GM21529 (cell line): Measurements from ENCODE around the gene CRTAC1.

Experiments
- ATAC-seq: cut with Tn5 transposase; IDR thresholded peaks from one replicate; pipeline ENCODE4 v1.9.1; 2021; ENCODE audit not compliant: unreplicated experiment

CRTAC1 gene

DNA sequence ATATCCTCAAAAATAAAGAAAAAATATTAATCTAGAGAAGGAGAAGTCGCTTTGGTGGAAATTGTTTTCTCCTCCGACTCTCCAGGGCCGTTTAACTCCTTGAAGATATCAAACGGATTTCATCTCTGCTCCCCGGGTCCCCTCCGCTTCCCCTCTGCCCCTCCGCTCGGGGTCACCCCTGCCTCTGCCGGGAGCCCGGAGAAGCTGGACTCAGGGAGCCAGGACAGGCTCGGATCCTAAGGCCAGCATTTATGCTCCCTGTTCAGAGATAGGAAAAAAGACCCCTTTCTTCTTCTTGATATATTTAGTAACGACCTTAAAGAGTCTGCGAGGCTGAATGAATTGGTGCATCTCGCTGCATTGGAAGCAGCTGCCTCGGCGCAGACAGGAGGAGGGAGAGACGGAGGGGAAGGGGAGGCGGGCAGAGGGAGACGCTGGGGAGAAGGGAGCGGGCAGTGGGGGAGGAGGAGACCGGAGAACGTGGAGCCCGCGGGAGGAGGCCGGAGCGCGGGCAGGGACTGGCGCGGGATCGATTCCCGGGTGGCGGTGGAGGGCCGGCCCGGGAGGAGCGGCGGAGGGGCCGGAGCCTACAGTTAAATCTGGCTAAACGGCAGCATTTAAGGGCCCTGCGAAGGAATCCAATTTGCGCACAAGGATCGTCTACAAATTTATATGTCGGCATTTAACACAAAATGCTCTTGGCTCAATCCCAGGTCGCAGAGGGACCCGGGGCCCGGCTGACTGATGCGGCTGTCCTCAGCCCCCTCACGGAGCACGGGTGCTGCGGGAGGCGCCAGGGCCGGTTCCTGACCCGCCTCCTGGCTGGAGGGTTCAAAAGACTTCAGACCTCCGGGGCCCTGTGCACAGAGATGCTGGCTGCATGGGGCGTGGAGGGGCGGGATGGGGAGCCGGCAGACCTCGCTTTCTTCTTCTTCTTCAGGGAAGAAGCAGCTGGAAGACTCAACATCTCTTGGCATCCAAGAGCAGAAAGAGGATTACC lies 55.6 kb downstream of the CRTAC1 start:
- ATAC-seq = no peak

DNA sequence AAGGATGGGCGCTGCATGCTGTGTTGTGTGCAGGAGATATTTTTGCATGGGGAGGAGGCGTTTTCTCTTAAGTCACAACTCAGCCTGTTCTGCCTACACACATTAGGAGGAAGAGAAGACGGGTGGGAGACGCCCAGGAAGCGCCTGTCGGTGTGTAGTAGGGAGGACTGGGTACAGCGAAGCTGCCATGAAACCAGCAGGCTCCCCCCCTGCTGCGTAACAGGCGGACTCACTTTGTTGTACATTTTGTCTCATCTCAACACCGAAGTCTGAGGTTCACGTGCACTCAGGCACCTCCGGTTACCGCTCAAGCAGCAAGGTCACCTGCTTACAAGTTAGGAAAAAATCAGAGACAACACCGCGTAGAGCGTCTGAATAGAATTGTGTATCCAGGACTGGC lies 56.3 kb downstream of the CRTAC1 start:
- ATAC-seq = no peak

GRCh38 chr10:97969538-97970079 lies 60.8 kb downstream of the CRTAC1 start:
- ATAC-seq = no peak

DNA sequence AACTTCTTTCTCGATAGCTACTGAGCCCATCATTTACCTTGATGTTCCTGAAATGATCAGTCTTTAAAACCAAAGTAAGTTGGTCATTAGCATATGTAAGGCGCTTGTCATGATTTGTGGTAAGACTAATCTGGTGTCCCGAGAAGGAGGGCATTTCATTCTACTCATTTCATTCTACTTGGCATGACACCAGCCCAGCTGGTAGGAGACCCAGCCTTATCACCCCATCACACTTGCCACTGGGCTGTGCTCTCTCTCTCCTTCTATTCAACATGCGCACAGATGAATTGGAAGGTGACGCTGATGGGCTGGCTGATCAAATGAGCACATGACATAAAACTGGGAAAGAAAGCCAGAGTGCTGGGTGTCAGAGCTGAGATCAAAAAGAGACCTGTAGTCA lies 65.7 kb downstream of the CRTAC1 start:
- no peak for ATAC-seq

DNA sequence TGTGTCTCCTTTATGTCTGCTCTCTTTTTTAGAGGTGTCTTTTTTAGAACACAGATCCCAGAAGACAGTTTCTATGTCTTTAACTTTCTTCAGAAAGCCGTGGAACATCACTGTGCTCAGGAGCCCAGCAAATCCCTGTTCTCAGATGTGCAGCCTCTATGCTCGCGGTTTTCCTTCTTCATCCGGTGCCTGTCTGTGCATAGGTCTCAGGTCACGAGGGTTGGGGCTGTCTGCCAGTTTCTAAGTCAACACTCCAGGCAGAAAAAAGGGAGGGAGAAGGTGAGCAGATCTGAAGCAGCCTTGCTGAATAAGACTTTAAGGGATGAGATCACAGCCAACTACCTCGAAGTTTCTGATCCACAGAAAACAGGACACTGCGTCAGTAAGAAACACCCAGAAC lies 68.5 kb downstream of the CRTAC1 start:
- ATAC-seq = no peak

DNA sequence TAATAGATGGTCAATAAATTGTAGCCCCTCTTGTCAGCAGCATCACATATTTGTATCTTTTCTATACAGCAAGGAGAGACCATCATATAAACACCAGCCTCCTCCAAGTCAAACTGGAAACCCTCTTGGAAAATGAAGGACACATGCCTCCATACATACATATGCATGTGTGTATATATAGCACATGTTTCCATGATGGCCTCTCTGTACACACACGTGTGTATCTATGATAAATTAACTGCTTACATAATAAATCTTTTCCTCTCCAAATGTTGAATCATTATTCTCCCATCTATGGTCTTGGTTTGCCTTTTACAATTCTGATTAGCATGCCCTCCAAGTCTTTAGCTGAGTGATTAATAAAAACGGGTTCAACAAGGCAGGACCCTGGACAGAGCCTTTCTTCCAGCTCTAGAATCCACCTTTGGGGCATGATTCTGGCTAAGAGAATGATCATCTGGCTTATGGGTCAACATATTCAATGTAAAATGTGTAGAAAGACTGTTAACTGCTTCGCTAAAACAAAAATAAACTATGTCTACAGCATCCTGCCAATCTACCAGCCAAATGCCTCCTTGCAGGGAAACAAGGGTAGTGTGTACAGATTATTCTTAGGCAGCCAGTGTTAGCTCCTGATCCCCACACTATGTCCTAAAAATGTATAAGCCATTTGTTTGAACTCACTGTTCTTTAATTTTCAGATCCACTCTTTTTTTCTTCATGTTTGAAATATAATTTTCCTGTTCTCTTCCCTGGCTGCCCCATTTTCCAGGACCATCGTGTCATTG lies 70.0 kb downstream of the CRTAC1 start:
- ATAC-seq = no peak

GRCh38 chr10:97949462-97949861 lies 81.0 kb downstream of the CRTAC1 start:
- no peak for ATAC-seq

GRCh38 chr10:97948822-97949221 lies 81.6 kb downstream of the CRTAC1 start:
- ATAC-seq = no peak

DNA sequence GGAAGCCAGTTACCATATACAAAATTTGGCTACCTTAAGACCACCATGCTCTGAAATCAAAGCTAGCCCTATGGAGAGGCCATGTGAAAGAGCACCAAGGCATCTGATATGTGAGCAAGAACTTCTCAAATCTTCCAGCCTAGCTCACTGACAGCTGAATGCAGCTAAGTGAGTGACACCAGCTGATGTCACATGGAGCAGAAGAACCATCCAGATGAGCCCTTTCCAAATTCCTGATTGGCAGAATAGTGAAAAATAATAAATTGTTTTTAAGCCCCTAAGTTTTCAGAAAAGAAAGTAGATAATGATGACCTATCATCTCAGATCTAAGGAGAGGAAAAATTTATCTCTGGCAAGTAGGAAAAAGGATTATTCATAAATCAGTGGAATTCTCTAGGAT lies 85.6 kb downstream of the CRTAC1 start:
- no peak for ATAC-seq

DNA sequence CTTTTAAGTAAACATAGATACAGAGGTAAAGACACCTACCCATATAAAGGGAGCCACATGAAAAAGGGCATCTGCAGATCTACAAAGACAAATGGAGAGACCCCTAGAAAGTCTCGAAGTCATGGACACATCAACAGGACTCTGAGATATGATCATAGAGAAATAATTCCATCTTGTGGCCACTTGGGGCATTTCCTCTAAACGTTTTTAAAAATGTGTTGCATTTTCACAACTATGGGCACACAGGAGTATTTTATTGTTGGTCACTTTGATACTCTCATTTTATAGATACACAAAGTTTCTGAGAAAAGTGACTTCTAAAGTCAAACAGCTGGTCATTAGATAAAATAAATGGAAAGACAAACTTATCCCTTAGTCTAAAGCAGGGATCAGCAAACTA lies 87.1 kb downstream of the CRTAC1 start:
- ATAC-seq = no peak

GRCh38 chr10:97940534-97940933 lies 89.9 kb downstream of the CRTAC1 start:
- no peak for ATAC-seq

GRCh38 chr10:97939446-97939990 lies 90.9 kb downstream of the CRTAC1 start:
- ATAC-seq = no peak

- ATAC-seq = no peak
Observed at GRCh38 chr10:97937928-97938327, 92.5 kb downstream of the CRTAC1 start.

GRCh38 chr10:97937054-97937453 lies 93.4 kb downstream of the CRTAC1 start:
- no peak for ATAC-seq

GRCh38 chr10:97936126-97936525 lies 94.3 kb downstream of the CRTAC1 start:
- no peak for ATAC-seq

DNA sequence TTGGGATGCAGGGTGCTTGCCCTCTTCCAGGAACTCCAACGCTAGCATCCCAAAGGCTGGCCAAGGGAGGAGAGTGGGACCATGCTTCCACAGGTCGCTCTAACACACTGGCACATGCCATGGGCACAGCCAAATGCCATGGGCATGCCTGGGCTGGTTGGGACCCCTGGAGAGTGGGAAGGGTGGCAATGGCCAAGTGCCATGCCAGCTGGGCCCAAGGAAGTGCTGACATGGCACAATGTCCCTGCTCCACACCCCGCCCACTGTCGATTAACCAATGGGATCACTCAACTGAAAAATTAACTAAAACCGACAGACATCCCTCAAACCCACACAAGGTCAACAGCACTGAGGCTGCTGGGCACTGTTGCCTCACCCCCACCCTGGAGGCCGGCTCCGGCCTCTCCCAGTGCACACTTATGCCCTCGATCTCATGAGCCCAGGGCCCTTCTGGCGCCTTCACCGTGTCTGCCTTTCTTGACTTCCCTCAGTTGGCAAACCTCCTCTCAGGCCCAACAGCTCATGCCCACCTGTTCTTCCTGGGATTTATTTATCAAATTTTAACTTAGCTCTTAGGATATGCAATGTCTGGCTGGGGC lies 97.4 kb downstream of the CRTAC1 start:
- no peak for ATAC-seq

GRCh38 chr10:97931041-97931440 lies 99.4 kb downstream of the CRTAC1 start:
- ATAC-seq = no peak

DNA sequence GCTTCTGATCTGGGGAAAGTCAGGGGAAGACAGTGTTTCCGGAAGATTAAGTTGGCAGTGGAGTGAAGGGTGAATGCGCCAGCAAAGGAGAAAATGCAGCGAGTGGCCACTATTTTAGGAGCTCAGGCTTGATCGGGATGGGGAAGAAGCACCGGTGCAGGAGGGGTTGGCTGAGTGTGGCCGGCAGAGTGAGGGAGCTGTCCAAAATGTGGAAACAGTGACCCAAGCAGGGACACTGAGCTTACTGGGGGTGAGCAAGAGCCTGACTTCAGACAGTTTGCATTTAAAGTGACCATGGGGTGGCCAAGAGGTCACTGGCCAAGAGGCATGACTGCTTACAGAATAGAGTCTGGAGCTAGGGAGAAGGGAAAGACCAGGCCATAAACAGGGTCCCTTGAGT lies 101.5 kb downstream of the CRTAC1 start:
- ATAC-seq = no peak

DNA sequence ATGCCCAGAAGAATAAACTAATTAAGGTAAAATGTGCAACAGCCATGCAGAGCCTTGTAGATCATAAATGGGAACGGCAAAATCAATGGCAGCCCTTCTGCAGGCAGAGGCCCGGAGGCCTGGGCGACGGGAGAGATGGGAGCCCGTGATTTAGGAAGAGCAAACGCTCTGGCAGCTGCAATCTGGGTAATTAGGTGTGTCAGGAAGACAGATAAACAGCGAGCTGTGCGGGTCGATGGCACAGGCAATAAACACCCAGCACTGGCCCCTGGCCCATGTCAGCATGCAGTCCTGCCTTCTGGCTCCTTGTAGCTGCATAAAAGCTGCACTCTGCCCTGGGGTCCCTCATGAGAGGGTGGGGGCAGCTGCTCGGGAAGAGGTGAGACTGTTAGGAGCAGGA lies 102.8 kb downstream of the CRTAC1 start:
- no peak for ATAC-seq

GRCh38 chr10:97926055-97926454 lies 104.4 kb downstream of the CRTAC1 start:
- no peak for ATAC-seq

GRCh38 chr10:97925308-97925938 lies 105.0 kb downstream of the CRTAC1 start:
- no peak for ATAC-seq
